Measurements from ENCODE around the gene SGMS1.
A peak's percentile ranks its signal among the peaks of the same experiment; 100 is the strongest.
"Not testable (repeated sequence)": the region's sequence is repeated elsewhere in the genome, so short reads cannot be mapped to it uniquely, and the experiment has no call there.

The SGMS1 gene

GRCh38 chr10:50658165-50658564 is 34.4 kb upstream of the SGMS1 start:
- TF ChIP-seq Cebpa-rat (IDR thresholded peaks at IDR 0.05) = no peak
- Histone ChIP-seq H3K4me1 (peaks cover 13 to 23% (median 17%) of the 10 kb centered on the region in 10 experiments), H3K27me3 (no peaks in the 10 kb centered on the region), H4K20me1 (no peaks in the 10 kb centered on the region), H3K4me2 (no peak overlapping the region), H3K9ac (no peak overlapping the region), H3K27ac (no peak overlapping the region), H3K9me3 (replicated peaks in 1 of 11) (no peaks in the 10 kb centered on the region), H3K4me3 (no peak overlapping the region), H3K36me3 (no peaks in the 10 kb centered on the region)

GRCh38 chr10:50653758-50654157 is 30.0 kb upstream of the SGMS1 start:
- peak overlapping the region in 4 of 11 experiments; percentile 5 to 34 (median 28); a peak in 8 of 22 replicates for H3K27ac ChIP-seq
- peaks cover 0 to 11% (median 0%) of the 10 kb centered on the region in 11 experiments; a peak in 1 of 22 replicates for H3K9me3 ChIP-seq (replicated peaks in 1 of 11)
- peak overlapping the region in 4 of 10 experiments; percentile 15 to 47 (median 28); a peak in 5 of 20 replicates for H3K4me3 ChIP-seq
- H4K20me1 ChIP-seq = no peaks in the 10 kb centered on the region
- H3K27me3 ChIP-seq = no peaks in the 10 kb centered on the region
- H3K36me3 ChIP-seq = no peaks in the 10 kb centered on the region
- no peak for TF ChIP-seq Cebpa-rat (IDR thresholded peaks at IDR 0.05)
- H3K9ac ChIP-seq = peak overlapping the region in 1 of 11 experiments; percentile 11; a peak in 2 of 22 replicates
- H3K4me2 ChIP-seq = peak overlapping the region; percentile 68 to 89 (median 77)
- H3K4me1 ChIP-seq = peaks cover 21 to 39% (median 26%) of the 10 kb centered on the region in 10 experiments

GRCh38 chr10:50653142-50653541 is 29.4 kb upstream of the SGMS1 start:
- Histone ChIP-seq H4K20me1 (no peaks in the 10 kb centered on the region), H3K27ac (peak overlapping the region in 1 of 11 experiments; percentile 30; a peak in 2 of 22 replicates), H3K4me2 (peak overlapping the region; percentile 68 to 89 (median 77)), H3K36me3 (no peaks in the 10 kb centered on the region), H3K9ac (peak overlapping the region in 1 of 11 experiments; percentile 11; a peak in 1 of 22 replicates), H3K4me1 (peaks cover 21 to 42% (median 27%) of the 10 kb centered on the region in 10 experiments), H3K9me3 (replicated peaks in 1 of 11) (peaks cover 0 to 11% (median 0%) of the 10 kb centered on the region in 11 experiments; a peak in 1 of 22 replicates), H3K27me3 (no peaks in the 10 kb centered on the region), H3K4me3 (peak overlapping the region in 5 of 10 experiments; percentile 15 to 47 (median 27); a peak in 7 of 20 replicates)
- TF ChIP-seq Cebpa-rat (IDR thresholded peaks at IDR 0.05) = no peak

- no peak overlapping the region for H3K9ac ChIP-seq
- no peak for TF ChIP-seq Cebpa-rat (IDR thresholded peaks at IDR 0.05)
- H3K9me3 ChIP-seq (replicated peaks in 1 of 11) = peaks cover 0 to 11% (median 0%) of the 10 kb centered on the region in 11 experiments; a peak in 1 of 22 replicates
Observed at GRCh38 chr10:50651808-50652207, 28.1 kb upstream of the SGMS1 start.

DNA sequence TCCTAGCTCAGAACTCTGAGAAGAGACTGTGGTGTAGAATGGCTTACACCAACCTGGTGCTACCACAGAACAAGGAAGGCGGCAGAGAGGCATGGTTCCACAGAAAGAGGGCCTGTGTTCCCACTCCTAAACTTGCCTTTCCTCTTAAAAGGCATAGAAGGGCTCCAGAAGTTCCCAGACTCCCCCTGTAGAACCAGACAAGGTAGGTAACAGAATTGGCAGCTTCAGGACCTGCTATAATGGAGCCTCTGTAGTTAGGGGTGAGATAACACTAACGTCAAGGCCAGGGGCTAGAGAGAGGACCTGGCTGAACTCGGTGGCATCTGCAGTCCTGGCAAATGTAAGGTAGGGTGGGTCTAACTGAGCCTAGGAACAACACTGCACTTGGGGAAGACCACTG is 26.7 kb upstream of the SGMS1 start:
- peaks cover 0 to 11% (median 0%) of the 10 kb centered on the region in 11 experiments; a peak in 1 of 22 replicates for H3K9me3 ChIP-seq (replicated peaks in 1 of 11)
- no peak overlapping the region for H3K4me3 ChIP-seq
- no peak for TF ChIP-seq Cebpa-rat (IDR thresholded peaks at IDR 0.05)
- H3K27me3 ChIP-seq = no peaks in the 10 kb centered on the region
- no peak overlapping the region for H3K9ac ChIP-seq
- no peak overlapping the region for H3K27ac ChIP-seq
- no peak overlapping the region for H3K4me2 ChIP-seq
- peaks cover 21 to 44% (median 29%) of the 10 kb centered on the region in 10 experiments for H3K4me1 ChIP-seq
- no peaks in the 10 kb centered on the region for H3K36me3 ChIP-seq
- H4K20me1 ChIP-seq = no peaks in the 10 kb centered on the region

More at GRCh38 chr10:50651808-50652207, 28.1 kb upstream of the SGMS1 start:
- no peaks in the 10 kb centered on the region for H4K20me1 ChIP-seq
- H3K27me3 ChIP-seq = no peaks in the 10 kb centered on the region
- H3K4me3 ChIP-seq = no peak overlapping the region
- no peak overlapping the region for H3K27ac ChIP-seq
- H3K4me2 ChIP-seq = peak overlapping the region in 3 of 11 experiments; percentile 6 to 89 (median 83); a peak in 3 of 22 replicates
- H3K4me1 ChIP-seq = peaks cover 21 to 44% (median 29%) of the 10 kb centered on the region in 10 experiments
- no peaks in the 10 kb centered on the region for H3K36me3 ChIP-seq

- Histone ChIP-seq H3K9me3 (replicated peaks in 1 of 11) (peaks cover 0 to 11% (median 0%) of the 10 kb centered on the region in 11 experiments; a peak in 1 of 22 replicates), H3K4me3 (no peak overlapping the region), H3K36me3 (no peaks in the 10 kb centered on the region), H4K20me1 (no peaks in the 10 kb centered on the region), H3K27me3 (no peaks in the 10 kb centered on the region), H3K4me2 (no peak overlapping the region), H3K4me1 (peaks cover 12 to 34% (median 20%) of the 10 kb centered on the region in 10 experiments), H3K9ac (no peak overlapping the region), H3K27ac (no peak overlapping the region)
- no peak for TF ChIP-seq Cebpa-rat (IDR thresholded peaks at IDR 0.05)
Observed at GRCh38 chr10:50648935-50649227, 25.1 kb upstream of the SGMS1 start.

- H4K20me1 ChIP-seq = no peaks in the 10 kb centered on the region
- H3K9ac ChIP-seq = no peak overlapping the region
- TF ChIP-seq Cebpa-rat (IDR thresholded peaks at IDR 0.05) = no peak
- no peaks in the 10 kb centered on the region for H3K36me3 ChIP-seq
- no peak overlapping the region for H3K4me3 ChIP-seq
- H3K9me3 ChIP-seq (replicated peaks in 1 of 11) = peaks cover 0 to 11% (median 0%) of the 10 kb centered on the region in 11 experiments; a peak in 1 of 22 replicates
- H3K27me3 ChIP-seq = no peaks in the 10 kb centered on the region
- no peak overlapping the region for H3K27ac ChIP-seq
- peaks cover 6 to 28% (median 14%) of the 10 kb centered on the region in 10 experiments for H3K4me1 ChIP-seq
- H3K4me2 ChIP-seq = peak overlapping the region in 5 of 11 experiments; percentile 3 to 27 (median 11); a peak in 3 of 22 replicates
Observed at GRCh38 chr10:50648089-50648934, 24.6 kb upstream of the SGMS1 start.

DNA sequence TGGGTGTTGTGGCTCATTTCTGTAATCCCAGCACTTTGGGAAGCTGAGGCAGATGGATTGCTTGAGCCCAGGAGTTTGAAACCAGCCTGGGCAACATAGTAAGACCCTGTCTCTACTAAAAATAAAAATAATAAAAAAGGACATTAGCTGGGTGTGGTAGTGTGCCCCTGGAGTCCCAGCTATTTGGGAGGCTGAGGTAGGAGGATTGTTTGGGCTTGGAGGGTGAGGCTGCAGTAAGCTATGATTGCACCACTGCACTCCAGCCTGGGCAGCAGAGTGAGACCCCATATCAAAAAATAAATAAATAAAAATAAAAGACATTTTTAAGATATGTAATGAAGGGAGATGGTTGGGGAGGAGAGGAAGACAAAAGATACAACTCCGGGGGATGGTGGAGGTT is 23.6 kb upstream of the SGMS1 start:
- Histone ChIP-seq H3K4me1 (peaks cover 0 to 19% (median 4%) of the 10 kb centered on the region in 10 experiments; a peak in 14 of 20 replicates), H3K9me3 (replicated peaks in 1 of 11) (peaks cover 0 to 11% (median 0%) of the 10 kb centered on the region in 11 experiments; a peak in 1 of 22 replicates)
- not testable (repeated sequence) for H3K4me2 ChIP-seq, H3K27ac ChIP-seq, H3K9ac ChIP-seq, H3K4me3 ChIP-seq, H4K20me1 ChIP-seq, H3K27me3 ChIP-seq, H3K36me3 ChIP-seq

DNA sequence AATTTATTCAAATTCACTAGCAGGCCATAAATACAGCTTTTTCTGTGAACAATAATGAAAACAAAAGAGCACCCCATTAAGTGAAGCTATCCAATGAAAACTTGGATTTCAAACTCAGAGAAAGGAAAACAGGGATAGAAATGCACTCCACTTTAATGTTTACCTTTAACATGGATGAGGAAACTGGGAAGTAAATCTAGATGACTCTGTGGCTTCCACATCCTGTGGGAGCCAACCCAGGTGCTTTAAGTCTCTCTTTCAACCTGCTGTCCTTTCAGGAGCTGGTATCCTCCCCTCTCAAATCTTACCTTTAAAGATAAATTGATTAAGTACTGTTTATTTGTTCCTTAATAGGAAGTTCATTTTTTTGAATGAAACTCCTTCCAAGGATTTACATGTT is 21.5 kb upstream of the SGMS1 start:
- no peak overlapping the region for H3K27ac ChIP-seq
- no peaks in the 10 kb centered on the region for H3K36me3 ChIP-seq
- H3K9ac ChIP-seq = no peak overlapping the region
- H3K4me3 ChIP-seq = no peak overlapping the region
- no peak for TF ChIP-seq Cebpa-rat (IDR thresholded peaks at IDR 0.05)
- no peaks in the 10 kb centered on the region for H4K20me1 ChIP-seq
- no peaks in the 10 kb centered on the region for H3K27me3 ChIP-seq
- no peak overlapping the region for H3K4me2 ChIP-seq
- H3K4me1 ChIP-seq = peaks cover 0 to 8% (median 2%) of the 10 kb centered on the region in 10 experiments; a peak in 3 of 20 replicates
- H3K9me3 ChIP-seq (replicated peaks in 1 of 11) = 0 out of 22 replicates have a peak, but pooled peaks cover 0 to 3% (median 0%) of the 10 kb centered on the region in 11 experiments

Data from BLaER1 treated with 17β-estradiol and CSF1 and Interleukin-3, amounts not matched to agents 10 nM and 100 nM (cell line).